ENCODE data around the gene GPR62.

GRCh38 chr3:51974277-51974962 is 19.2 kb downstream of the GPR62 start:
- TF ChIP-seq CTCF (conservative IDR thresholded peaks at IDR 0.05; ENCODE audit: low read length) = no peak
- TF ChIP-seq EZH2phosphoT487 (IDR thresholded peaks at IDR 0.05; ENCODE audit: borderline replicate concordance) = no peak

Measured in Loucy (cell line).